Keratinocyte (primary cell): ENCODE data around the gene SHMT2. TPM values are rescaled to one million over a fixed set of nuclear protein-coding genes. Genes with fewer than 3 reads are reported as not detected.

Experiments used
- DNase-seq: peaks from one replicate; pipeline ENCODE4 v3.0.0-alpha.2; 2011; ENCODE audit warnings: low read depth, missing footprints, low spot score
- FAIRE-seq: peaks from 2 replicates; lab custom pipeline; 2011; peaks lifted over from hg19 to GRCh38; lab: Jason Lieb, UNC
- H2AFZ ChIP-seq: 2 replicates; pipeline ENCODE4 v1.6.0; 2012; ENCODE audit warnings: low read length, control low read depth, inconsistent platforms; ENCODE audit not compliant: control insufficient read depth
- H3K27ac ChIP-seq: 2 replicates; pipeline ENCODE4 v1.5.1; 2011; ENCODE audit warnings: low read length; ENCODE audit not compliant: control insufficient read depth, insufficient read depth
- H3K27me3 ChIP-seq: 3 replicates; pipeline ENCODE4 v1.6.0; 2011; ENCODE audit warnings: low read length; ENCODE audit not compliant: control insufficient read depth, insufficient read depth; ENCODE audit errors: extremely low read depth
- H3K36me3 ChIP-seq, 2 experiments: 2 replicates in 1 of 2; 3 replicates in 1 of 2; pipeline ENCODE4 v1.5.1; 2011; ENCODE audit warnings: low read length in 2 of 2, mild to moderate bottlenecking in 1 of 2; ENCODE audit not compliant: control insufficient read depth in 2 of 2, insufficient read depth in 2 of 2; ENCODE audit errors: extremely low read depth in 1 of 2
- H3K4me1 ChIP-seq: 3 replicates; pipeline ENCODE4 v1.5.1; 2011; ENCODE audit warnings: low read length; ENCODE audit not compliant: control insufficient read depth, insufficient read depth; ENCODE audit errors: extremely low read depth
- H3K4me2 ChIP-seq: 3 replicates; pipeline ENCODE4 v1.6.0; 2011; ENCODE audit warnings: low read depth, low read length; ENCODE audit not compliant: control insufficient read depth, insufficient read depth; ENCODE audit errors: extremely low read depth
- H3K4me3 ChIP-seq, 3 experiments: fragments of 200-600 bp in 1 of 3; sonication (generic) in 1 of 3; 2 replicates in 2 of 3; 3 replicates in 1 of 3; pipeline ENCODE4 v1.5.1; 2011 to 2016; ENCODE audit warnings: low read length in 3 of 3, mild to moderate bottlenecking in 3 of 3, control low read depth in 2 of 3, inconsistent platforms in 1 of 3, low read depth in 1 of 3, mixed read lengths in 1 of 3, mixed run types in 1 of 3, moderate library complexity in 1 of 3; ENCODE audit not compliant: control insufficient read depth in 2 of 3, insufficient read depth in 2 of 3; ENCODE audit errors: extremely low read depth in 1 of 3
- H3K79me2 ChIP-seq: 2 replicates; pipeline ENCODE4 v1.6.0; 2012; ENCODE audit warnings: low read length; ENCODE audit not compliant: control insufficient read depth, insufficient read depth
- H3K9ac ChIP-seq: 3 replicates; pipeline ENCODE4 v1.6.0; 2011; ENCODE audit warnings: low read length; ENCODE audit not compliant: control insufficient read depth, insufficient read depth; ENCODE audit errors: extremely low read depth
- H3K9me1 ChIP-seq: 3 replicates; pipeline ENCODE4 v1.6.0; 2011; ENCODE audit warnings: low read length; ENCODE audit not compliant: control insufficient read depth, insufficient read depth; ENCODE audit errors: extremely low read depth
- H3K9me3 ChIP-seq: 2 replicates; pipeline ENCODE4 v1.5.1; 2012; ENCODE audit warnings: low read depth, low read length; ENCODE audit not compliant: control insufficient read depth
- H4K20me1 ChIP-seq: 3 replicates; pipeline ENCODE4 v1.6.0; 2011; ENCODE audit warnings: low read length; ENCODE audit not compliant: control insufficient read depth, insufficient read depth; ENCODE audit errors: extremely low read depth
- EZH2 ChIP-seq: IDR thresholded peaks from one replicate; pipeline ENCODE4 v1.6.1; 2012; ENCODE audit warnings: inconsistent platforms, mild to moderate bottlenecking, low read length, moderate library complexity
- dilution Hi-C: fragments of 300-500 bp; cut with MboI; formaldehyde crosslinking; loops from one replicate; pipeline ENCODE4 v1.7.0; 2020; ENCODE audit warnings: low sequenced_read_pairs; ENCODE audit not compliant: extremely low pct_ligation_motif_present
- polyA plus RNA-seq, 5 experiments: library from polyadenylated mRNA; depleted of rRNA in 3 of 5; stranded (reverse) in 3 of 5; stranded (forward) in 1 of 5; unstranded in 1 of 5; fragments of >200 nt; gene quantifications; 1 replicate in 1 of 5; 2 replicates in 3 of 5; 3 replicates in 1 of 5; pipeline versions ENCODE4 v1.2.1 to v1.2.3, GENCODE V29; 2011 to 2012; ENCODE audit warnings: missing spikeins in 2 of 5, low read depth in 1 of 5, low replicate concordance in 1 of 5
- TF ChIP-seq, protein P1 (sequence below), 3 experiments: IDR thresholded peaks in 1 of 3; conservative IDR thresholded peaks in 1 of 3; optimal IDR thresholded peaks in 1 of 3; 2 replicates in 2 of 3; 3 replicates in 1 of 3; pipeline versions ENCODE3 to v1.5.1; 2011; ENCODE audit warnings: low read length in 3 of 3, mild to moderate bottlenecking in 3 of 3, moderate library complexity in 2 of 3, control low read depth in 1 of 3, inconsistent platforms in 1 of 3; ENCODE audit not compliant: insufficient read depth in 2 of 3; ENCODE audit errors: extremely low read depth in 1 of 3

SHMT2 gene
- polyA plus RNA-seq, 1 donor (not counting 4 experiments of a cell fraction or from before 2014, with no cell fraction given), result 128 TPM

DNA sequence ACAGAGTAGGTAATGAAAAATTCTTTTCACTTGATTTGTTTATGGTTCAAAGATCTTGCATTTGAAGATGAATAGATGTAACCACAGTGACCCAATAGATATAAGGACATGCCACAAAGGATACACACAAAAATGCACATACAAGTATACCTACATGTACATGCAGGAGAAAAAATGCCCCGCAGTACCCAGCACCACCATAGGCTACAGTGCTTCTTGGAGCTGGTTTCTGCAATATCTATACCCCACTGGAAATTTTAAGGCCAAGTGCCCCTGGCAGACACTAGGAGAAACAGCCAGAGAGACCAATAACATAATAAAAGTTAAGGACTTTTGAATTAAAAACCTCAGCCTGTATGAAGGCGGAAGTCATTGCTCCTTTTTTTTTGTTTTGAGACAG, 33.6 kb downstream of the SHMT2 start:
- TF ChIP-seq EZH2, result no peak
- TF ChIP-seq, protein P1, sequence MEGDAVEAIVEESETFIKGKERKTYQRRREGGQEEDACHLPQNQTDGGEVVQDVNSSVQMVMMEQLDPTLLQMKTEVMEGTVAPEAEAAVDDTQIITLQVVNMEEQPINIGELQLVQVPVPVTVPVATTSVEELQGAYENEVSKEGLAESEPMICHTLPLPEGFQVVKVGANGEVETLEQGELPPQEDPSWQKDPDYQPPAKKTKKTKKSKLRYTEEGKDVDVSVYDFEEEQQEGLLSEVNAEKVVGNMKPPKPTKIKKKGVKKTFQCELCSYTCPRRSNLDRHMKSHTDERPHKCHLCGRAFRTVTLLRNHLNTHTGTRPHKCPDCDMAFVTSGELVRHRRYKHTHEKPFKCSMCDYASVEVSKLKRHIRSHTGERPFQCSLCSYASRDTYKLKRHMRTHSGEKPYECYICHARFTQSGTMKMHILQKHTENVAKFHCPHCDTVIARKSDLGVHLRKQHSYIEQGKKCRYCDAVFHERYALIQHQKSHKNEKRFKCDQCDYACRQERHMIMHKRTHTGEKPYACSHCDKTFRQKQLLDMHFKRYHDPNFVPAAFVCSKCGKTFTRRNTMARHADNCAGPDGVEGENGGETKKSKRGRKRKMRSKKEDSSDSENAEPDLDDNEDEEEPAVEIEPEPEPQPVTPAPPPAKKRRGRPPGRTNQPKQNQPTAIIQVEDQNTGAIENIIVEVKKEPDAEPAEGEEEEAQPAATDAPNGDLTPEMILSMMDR (optimal IDR thresholded peaks at IDR 0.05 in 1 of 3, IDR thresholded peaks at IDR 0.05 in 1 of 3, conservative IDR thresholded peaks at IDR 0.05 in 1 of 3; ENCODE audit: extremely low read depth in 1 of 3, insufficient read depth in 2 of 3, low read length in 3 of 3), result no peak
- Histone ChIP-seq H3K4me1 (no peaks in the 10 kb centered on the region), H3K36me3 (peaks cover 11 to 26% of the 10 kb centered on the region in 2 experiments), H3K27ac (no peak overlapping the region), H3K9ac (no peak overlapping the region), H3K4me2 (no peak overlapping the region), H2AFZ (no peak overlapping the region), H3K27me3 (no peaks in the 10 kb centered on the region), H4K20me1 (no peaks in the 10 kb centered on the region), H3K9me3 (no peaks in the 10 kb centered on the region), H3K79me2 (no peaks in the 10 kb centered on the region), H3K9me1 (no peaks in the 10 kb centered on the region), H3K4me3 (no peak overlapping the region)
- no peak for DNase-seq
- dilution Hi-C loops, result no loop called here
- FAIRE-seq, result no peak

DNA sequence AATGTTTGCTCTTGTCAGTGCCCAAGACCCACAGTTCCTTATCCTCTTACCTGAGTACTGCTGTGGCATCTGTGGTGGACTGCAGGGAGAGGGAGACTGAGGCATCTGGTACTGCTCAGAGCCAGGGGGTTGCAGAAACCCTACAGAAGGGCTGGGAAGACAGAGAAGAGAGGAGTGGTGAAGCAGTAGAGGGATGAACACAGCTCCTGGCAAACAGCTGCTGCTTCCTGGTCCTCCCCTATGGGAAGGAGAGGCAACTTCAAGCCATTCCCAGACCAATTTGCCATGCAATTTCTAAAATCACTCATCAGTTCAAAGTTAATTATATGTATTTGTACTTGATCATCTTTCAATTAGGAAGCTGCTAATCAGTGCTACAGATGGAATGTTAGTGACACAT, 37.2 kb downstream of the SHMT2 start:
- DNase-seq (no peak), FAIRE-seq (no peak)
- H3K36me3 ChIP-seq, result peaks cover 23 to 25% of the 10 kb centered on the region in 2 experiments
- no peaks in the 10 kb centered on the region for H3K9me3 ChIP-seq
- no peak overlapping the region for H3K4me3 ChIP-seq
- no peak overlapping the region for H3K4me2 ChIP-seq
- no peaks in the 10 kb centered on the region for H3K9me1 ChIP-seq
- H4K20me1 ChIP-seq, result no peaks in the 10 kb centered on the region
- H3K27ac ChIP-seq, result no peak overlapping the region
- no peak overlapping the region for H3K9ac ChIP-seq
- no peaks in the 10 kb centered on the region for H3K79me2 ChIP-seq
- no peaks in the 10 kb centered on the region for H3K27me3 ChIP-seq
- H2AFZ ChIP-seq, result no peak overlapping the region
- dilution Hi-C loops, result no loop called here
- no peaks in the 10 kb centered on the region for H3K4me1 ChIP-seq
- TF ChIP-seq EZH2, result no peak
- TF ChIP-seq, protein P1 (optimal IDR thresholded peaks at IDR 0.05 in 1 of 3, IDR thresholded peaks at IDR 0.05 in 1 of 3, conservative IDR thresholded peaks at IDR 0.05 in 1 of 3; ENCODE audit: extremely low read depth in 1 of 3, insufficient read depth in 2 of 3, low read length in 3 of 3), result no peak
